Measurements from ENCODE around the gene GRHL3. TPM values are rescaled to one million over a fixed set of nuclear protein-coding genes. Genes with fewer than 3 reads are reported as not detected.

Gene GRHL3
- total RNA-seq, 4 donors from 2014 or later, result 93.6 to 154 (median 129) TPM

DNA sequence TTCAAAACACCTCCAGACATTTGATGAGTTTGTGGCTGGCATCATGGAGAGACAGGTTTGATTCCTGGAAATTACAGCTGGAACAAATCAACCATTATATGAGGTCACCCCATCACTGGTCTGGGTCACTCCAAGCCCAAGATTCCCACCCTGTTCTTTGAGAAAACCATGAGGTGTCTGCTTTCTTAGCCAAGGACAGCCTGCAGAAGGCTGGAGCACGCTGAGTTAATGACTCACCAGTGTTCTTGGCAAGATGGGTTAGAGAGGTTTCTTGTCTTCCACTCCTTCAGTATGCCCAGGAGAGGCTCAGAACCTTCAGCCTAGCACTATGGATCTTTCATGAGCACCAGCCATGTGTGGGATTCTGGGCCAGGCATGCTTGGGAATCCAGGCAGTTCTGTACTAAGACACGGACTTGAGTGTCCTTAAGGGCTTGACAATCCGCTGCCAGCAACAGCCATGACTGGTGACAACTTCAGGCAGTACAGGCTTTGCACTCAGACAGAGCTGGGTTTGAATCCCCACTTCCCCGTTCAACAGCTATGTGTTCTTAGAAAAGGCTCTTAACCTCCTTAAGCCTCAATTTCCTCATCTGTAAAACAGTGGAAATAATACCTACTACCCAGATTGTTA lies 43.9 kb downstream of the GRHL3 start:
- H3K4me3 ChIP-seq, result no peak overlapping the region
- TF ChIP-seq, protein P1, sequence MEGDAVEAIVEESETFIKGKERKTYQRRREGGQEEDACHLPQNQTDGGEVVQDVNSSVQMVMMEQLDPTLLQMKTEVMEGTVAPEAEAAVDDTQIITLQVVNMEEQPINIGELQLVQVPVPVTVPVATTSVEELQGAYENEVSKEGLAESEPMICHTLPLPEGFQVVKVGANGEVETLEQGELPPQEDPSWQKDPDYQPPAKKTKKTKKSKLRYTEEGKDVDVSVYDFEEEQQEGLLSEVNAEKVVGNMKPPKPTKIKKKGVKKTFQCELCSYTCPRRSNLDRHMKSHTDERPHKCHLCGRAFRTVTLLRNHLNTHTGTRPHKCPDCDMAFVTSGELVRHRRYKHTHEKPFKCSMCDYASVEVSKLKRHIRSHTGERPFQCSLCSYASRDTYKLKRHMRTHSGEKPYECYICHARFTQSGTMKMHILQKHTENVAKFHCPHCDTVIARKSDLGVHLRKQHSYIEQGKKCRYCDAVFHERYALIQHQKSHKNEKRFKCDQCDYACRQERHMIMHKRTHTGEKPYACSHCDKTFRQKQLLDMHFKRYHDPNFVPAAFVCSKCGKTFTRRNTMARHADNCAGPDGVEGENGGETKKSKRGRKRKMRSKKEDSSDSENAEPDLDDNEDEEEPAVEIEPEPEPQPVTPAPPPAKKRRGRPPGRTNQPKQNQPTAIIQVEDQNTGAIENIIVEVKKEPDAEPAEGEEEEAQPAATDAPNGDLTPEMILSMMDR (IDR thresholded peaks at IDR 0.05), result no peak
- TF ChIP-seq EP300 (IDR thresholded peaks at IDR 0.05) (no peak), POLR2AphosphoS5 (IDR thresholded peaks at IDR 0.05) (peak in 2 of 3 donors; percentile 4 to 29), POLR2A (IDR thresholded peaks at IDR 0.05) (no peak)
- no peaks in the 10 kb centered on the region for H3K9me3 ChIP-seq
- no peak overlapping the region for H3K27ac ChIP-seq
- no peaks in the 10 kb centered on the region for H3K27me3 ChIP-seq
- H3K4me1 ChIP-seq, result peaks cover 34% of the 10 kb centered on the region
- peaks cover 10% of the 10 kb centered on the region for H3K36me3 ChIP-seq
- WGBS, result 55% methylated on average over 4 of the region's 4 CpGs
- DNase-seq (ENCODE audit: low spot score in 2 of 2), result no peak

DNA sequence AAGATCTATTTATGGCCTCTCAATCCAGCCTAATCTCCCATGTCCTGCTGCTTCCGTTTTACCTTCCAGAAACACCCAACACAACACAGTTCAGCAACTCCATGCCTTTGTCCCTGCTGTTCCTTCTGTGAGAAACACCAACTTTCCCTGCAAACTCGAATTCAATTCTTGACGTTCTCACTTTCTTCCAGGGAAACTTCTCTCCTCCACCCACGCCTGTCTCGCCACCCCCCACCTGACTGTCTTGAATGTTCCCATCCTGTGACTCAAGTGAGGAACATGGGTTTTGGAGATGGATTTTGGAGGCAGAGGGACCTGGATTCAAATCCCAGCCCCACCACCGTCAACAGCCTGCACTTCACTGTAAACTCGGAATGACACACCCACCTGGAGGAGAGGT lies 44.8 kb downstream of the GRHL3 start:
- Histone ChIP-seq H3K4me1 (peaks cover 34% of the 10 kb centered on the region), H3K9me3 (no peaks in the 10 kb centered on the region), H3K27me3 (no peaks in the 10 kb centered on the region), H3K4me3 (no peak overlapping the region), H3K27ac (peak overlapping the region; percentile 61), H3K36me3 (peaks cover 5% of the 10 kb centered on the region)
- no peak for TF ChIP-seq EP300 (IDR thresholded peaks at IDR 0.05)
- no peak for TF ChIP-seq POLR2A (IDR thresholded peaks at IDR 0.05)
- no peak for TF ChIP-seq POLR2AphosphoS5 (IDR thresholded peaks at IDR 0.05)
- TF ChIP-seq, protein P1 (IDR thresholded peaks at IDR 0.05), result no peak
- WGBS, result 86% methylated on average over 7 of the region's 7 CpGs
- DNase-seq (ENCODE audit: low spot score in 2 of 2), result no peak

DNA sequence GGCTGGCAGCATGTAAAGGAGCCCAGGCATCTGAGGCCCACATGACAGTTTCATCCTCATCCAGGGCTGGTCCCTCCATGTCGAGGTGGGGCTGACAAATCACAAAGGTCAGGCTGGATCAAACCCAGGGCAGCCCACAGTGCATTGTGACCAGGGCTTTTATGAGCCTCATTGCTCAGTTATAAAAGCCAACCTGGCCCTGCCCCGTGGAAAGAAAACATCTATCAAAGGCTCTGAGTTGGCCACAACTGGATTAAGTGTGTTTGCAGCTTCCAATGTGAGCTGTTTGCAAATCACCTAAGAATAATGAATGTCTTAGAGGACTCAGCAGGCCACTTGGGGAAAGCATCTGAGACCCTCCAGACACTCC lies 45.4 kb downstream of the GRHL3 start:
- Histone ChIP-seq H3K4me1 (peaks cover 34% of the 10 kb centered on the region), H3K27me3 (no peaks in the 10 kb centered on the region), H3K4me3 (no peak overlapping the region), H3K27ac (peak overlapping the region; percentile 61), H3K9me3 (no peaks in the 10 kb centered on the region), H3K36me3 (no peaks in the 10 kb centered on the region)
- TF ChIP-seq POLR2AphosphoS5 (IDR thresholded peaks at IDR 0.05) (no peak), EP300 (IDR thresholded peaks at IDR 0.05) (no peak), POLR2A (IDR thresholded peaks at IDR 0.05) (no peak)
- TF ChIP-seq, protein P1 (IDR thresholded peaks at IDR 0.05), result no peak
- 31% methylated on average over 2 of the region's 2 CpGs for WGBS
- no peak for DNase-seq (ENCODE audit: low spot score in 2 of 2)

DNA sequence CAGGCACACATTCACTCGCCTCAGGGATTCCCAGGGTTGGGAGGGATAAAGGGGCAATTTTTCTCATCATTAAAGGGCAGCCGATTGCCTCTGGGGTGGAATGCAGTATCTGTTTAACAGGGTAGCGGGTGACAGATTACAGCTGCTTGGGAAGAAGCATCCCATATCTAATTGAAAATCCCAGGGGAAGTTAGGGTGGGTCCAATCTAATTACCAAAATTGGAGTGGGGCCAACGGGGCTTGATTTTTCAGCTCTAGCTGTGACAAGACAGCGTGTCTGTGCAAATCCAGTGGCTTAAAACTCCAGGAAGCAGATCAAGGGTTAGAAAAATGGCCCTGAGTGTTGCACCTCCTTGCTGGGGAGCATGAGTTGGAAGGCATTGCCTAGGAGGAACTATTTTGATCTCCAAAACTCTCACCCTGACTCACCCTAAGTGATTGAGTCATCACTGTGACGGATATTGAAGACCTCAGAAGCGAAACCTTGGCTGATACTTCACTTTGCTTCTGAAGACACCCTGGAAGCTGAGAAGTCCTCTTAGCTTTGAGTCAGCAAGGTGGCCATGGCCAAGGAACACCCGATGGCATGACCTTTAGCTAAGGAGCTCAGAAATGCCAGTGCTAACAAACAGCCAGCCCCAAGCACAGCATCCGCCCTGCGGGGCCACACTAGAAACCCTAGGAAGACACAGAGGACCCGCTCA lies 46.0 kb downstream of the GRHL3 start:
- no peak for TF ChIP-seq EP300 (IDR thresholded peaks at IDR 0.05)
- no peak for TF ChIP-seq POLR2AphosphoS5 (IDR thresholded peaks at IDR 0.05)
- H3K36me3 ChIP-seq, result no peaks in the 10 kb centered on the region
- peak overlapping the region; percentile 61 for H3K27ac ChIP-seq
- no peaks in the 10 kb centered on the region for H3K9me3 ChIP-seq
- no peak overlapping the region for H3K4me3 ChIP-seq
- no peaks in the 10 kb centered on the region for H3K27me3 ChIP-seq
- WGBS, result 63% methylated on average over 11 of the region's 11 CpGs
- peaks cover 34% of the 10 kb centered on the region for H3K4me1 ChIP-seq
- DNase-seq (ENCODE audit: low spot score in 2 of 2), result no peak

DNA sequence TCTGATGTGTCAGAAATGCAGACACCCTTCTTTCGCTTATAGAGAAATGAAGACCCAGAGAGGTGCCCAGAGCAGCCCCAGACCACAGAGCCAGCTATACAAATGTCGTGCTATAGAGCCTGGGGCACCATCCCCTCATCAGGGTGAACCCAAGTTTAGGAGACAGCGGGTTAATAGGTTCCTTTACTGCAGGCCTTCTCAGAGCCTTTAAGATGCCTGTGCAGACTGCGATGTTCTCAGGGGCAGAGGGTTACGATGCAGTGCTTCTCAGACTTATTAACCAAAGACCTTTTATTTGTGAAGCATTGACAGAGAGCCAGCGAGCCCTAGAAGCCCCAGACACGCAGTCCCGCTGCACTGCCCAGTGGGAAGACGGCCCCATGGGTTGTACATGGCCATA lies 47.5 kb downstream of the GRHL3 start:
- no peak for DNase-seq (ENCODE audit: low spot score in 2 of 2)
- WGBS, result 98% methylated on average over 5 of the region's 9 CpGs

More for the DNA sequence above, 47.5 kb downstream of the GRHL3 start:
- TF ChIP-seq, protein P1 (IDR thresholded peaks at IDR 0.05), result no peak
- TF ChIP-seq POLR2AphosphoS5 (IDR thresholded peaks at IDR 0.05), result no peak
- Histone ChIP-seq H3K27me3 (no peaks in the 10 kb centered on the region), H3K36me3 (no peaks in the 10 kb centered on the region), H3K9me3 (no peaks in the 10 kb centered on the region), H3K4me3 (no peak overlapping the region), H3K27ac (no peak overlapping the region), H3K4me1 (peaks cover 34% of the 10 kb centered on the region)

Data from suprapubic skin (tissue), 4 donors.